Measurements from ENCODE around the gene SDC3.

The SDC3 gene

DNA sequence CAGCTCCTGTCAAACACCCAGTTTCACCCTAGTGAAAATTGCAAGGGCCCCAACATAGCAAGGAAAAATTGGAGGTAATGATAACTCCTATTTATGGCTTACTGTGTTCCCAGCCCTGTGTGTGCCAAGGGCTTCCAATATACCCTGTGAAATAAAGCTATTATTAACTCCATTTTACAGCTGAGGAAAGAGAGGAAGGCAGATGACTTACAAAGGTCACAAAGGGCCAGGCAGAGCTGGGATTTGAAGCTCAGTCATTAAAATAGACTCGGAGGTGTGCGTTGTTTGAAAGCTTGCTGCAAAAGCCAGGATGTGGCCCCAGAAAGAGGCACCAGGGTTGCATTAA lies 20.2 kb upstream of the SDC3 start:
- DNase-seq (ENCODE audit: low read depth in 2 of 2): no peak

DNA sequence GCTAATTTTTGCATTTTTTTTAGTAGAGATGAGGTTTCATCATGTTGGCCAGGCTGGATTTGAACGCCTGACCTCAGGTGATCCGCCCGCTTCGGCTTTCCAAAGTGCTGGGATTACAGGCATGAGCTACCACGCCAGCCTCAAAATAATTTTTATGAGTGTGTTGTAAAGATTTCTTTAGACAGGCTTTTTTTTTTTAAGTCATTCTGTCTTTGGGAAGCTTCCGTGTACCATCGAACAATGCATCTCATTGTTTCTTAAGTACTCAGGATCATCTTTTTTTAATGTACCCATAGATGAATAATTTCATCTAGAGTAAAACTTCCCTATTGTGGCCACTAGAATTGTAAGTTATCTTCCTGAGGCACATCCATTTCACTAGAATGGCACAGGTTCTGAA lies 19.6 kb upstream of the SDC3 start:
- no peak for DNase-seq (ENCODE audit: low read depth in 2 of 2)

DNA sequence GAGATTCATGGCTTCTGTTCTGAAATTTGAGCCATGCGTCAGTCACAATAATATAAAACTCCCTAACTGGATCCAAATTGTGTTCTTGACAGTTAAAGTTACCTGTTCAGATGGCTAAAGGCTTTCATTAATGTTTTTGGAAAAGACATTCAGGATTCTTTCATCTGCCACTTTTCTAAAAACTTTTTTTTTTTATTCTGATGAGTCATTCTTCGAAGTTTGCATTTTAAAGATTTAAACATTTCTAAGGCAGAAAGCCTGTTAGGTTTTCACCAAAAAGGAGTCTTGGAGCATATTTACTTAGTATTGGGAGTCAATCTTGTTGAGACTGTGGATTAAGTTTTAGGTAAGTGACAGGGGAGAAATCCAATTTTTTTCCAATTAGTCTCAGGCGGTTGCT lies 18.9 kb upstream of the SDC3 start:
- DNase-seq (ENCODE audit: low read depth in 2 of 2): no peak

DNA sequence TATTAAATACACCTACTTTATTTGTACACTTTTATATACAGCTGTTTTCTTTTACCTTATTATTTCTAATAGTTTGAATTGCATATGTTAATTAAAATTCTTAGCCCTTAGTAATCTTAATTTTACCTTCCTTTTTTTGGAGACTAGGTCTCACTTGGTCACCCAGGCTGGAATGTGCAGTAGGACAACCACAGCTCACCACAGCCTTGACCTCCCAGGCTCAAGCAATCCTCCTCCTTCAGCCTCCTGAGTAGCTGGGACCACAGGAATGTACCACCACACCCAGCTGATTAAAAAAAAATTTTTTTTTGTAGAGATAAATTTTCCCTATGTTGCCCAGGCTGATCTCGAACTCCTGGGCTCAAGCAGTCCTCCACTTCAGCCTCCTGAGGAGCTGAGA lies 15.0 kb upstream of the SDC3 start:
- no peak for DNase-seq (ENCODE audit: low read depth in 2 of 2)

DNA sequence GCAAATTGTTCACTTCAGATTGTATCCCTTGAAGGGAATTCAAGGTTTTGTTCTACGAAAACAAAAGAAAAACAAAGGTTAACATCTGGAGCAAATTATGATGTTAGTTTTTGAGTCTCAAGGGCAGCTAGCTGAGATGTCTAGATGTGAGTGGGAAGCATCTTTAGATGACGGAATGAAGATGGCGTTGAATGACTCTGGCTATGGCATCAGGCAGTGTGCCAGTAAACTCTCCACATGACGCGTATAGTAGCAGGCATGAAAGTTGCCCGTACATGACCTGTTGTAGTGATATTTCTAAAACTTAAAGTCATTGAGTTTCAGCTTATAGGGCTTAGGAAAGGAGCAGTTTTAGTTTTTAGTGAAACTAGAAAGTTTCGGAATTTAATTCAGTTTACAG lies 12.3 kb upstream of the SDC3 start:
- no peak for DNase-seq (ENCODE audit: low read depth in 2 of 2)

DNA sequence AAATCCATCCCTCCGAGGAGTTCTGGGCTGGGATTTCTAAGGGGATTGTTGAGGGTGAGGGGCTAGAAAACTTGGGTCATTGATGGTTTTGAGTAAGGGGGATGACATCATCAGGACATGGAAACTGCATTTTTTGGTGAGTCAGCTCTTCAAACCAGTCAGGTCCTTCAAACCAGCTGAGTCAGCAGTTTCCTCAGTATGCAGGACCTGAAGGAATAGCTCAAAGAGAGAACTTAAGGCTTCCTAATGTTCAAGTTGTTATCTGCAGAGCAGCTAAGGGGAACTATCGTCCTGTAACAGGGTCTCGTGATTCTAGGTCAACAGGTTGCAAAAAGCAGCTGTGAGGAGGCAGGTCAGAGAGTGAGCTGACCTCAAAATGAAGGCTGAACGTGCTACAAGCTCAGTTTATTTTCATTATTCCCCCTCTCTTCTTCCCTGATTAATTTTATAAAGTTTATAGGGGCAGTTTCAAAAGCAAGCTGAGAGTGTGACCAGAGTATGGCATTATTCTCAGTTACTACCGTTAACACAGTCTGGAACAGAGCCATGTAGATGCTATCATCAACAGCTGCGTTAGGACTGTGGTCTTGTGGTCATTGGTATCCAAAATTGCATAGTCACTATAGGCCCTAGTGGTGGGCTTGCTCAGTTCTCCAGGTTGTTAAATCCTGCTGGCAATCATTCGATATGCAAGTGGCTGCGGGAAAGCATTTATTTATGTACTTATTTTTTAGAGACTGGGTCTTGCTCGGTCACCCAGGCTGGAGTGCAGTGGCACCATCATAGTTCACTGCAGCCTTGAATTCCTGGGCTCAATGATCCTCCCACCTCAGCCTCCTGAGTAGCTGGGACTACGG lies 10.7 kb upstream of the SDC3 start:
- DNase-seq (ENCODE audit: low read depth in 2 of 2): no peak

DNA sequence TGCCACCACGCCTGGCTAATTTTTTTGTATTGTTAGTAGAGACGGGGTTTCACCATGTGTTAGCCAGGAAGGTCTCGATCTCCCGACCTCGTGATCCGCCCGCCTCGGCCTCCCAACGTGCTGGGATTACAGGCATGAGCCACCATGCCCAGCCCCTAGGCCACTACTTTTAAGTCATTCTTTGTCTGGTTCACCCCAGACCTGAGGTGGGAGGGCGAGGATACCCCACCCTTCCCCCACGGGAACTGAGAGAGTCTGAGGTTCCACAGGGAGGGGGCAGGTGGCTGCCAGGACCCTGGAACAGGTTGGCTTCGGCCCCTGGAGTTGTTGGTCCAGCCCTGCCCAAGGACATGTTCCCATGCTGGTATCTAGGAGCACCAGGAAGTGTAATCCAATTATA lies 7.7 kb upstream of the SDC3 start:
- no peak for DNase-seq (ENCODE audit: low read depth in 2 of 2)

DNA sequence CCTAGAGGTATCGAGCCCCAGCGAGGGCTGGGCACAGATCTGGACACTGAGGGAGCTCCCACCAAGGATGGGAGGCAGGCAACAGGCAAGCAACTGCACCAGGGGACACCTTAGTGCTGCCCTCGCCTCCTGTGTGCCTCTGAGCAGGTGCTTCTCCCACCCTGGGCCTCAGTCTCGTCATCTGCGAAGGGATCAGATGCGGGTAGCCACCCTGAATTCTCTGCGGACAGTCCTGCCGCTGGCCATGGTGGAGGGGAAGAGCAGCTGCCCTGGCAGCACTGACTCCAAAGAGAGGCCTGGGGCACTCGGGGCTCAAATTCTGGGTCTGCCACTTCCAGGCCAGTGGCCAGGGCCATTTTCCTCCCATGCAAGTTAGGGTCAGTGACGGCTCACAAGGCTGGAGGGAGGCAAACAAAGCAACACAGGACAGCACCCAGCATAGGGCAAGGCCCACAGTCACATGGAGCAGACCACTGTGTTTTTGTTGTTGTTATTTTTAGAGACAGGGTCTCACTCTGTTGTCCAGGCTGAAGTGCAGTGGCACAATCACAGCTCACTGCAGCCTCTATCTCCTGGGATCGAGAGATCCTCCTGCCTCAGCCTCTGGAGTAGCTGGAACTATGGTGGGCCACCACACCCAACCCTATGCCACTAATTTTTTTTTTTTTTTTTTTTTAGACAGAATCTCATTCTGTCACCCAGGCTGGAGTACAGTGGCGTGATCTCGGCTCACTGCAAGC lies 7.1 kb upstream of the SDC3 start:
- DNase-seq (ENCODE audit: low read depth in 2 of 2): no peak

DNA sequence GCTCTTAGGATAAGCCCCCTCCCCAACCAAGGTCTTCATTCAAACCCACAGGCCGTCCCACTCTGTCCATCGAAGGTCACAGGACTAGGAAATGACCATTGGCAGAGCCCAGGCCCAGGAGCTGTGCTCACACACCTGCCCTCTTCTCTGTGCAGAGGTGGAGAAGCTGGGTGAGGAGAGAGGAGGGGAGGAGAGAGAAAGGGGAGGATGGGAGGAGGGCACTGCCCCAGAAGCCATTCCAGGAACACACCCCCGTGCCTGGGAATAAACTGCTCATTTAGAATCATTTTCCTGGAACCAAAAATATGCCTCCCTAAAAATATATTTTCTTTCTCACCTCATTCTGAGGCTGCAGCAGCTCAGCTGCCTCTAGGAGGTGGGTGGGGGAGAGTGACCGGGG lies 6.4 kb upstream of the SDC3 start:
- no peak for DNase-seq (ENCODE audit: low read depth in 2 of 2)

DNA sequence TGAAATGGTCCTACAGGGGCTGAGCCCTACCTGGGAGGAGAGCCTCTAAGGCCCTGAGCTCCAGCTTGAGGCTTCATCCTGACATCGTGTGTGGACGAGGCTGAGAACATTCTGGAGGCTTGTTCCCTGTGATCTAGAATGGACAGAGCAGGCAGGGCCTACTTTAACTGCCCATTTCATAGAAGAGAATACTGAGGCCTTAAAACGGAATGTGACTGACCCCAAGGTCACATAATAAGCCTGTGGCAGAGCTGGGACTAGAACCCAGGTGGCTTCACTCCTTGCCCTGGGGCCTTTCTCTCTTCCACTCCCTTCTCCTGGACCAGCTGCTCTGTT lies 6.0 kb upstream of the SDC3 start:
- no peak for DNase-seq (ENCODE audit: low read depth in 2 of 2)

DNA sequence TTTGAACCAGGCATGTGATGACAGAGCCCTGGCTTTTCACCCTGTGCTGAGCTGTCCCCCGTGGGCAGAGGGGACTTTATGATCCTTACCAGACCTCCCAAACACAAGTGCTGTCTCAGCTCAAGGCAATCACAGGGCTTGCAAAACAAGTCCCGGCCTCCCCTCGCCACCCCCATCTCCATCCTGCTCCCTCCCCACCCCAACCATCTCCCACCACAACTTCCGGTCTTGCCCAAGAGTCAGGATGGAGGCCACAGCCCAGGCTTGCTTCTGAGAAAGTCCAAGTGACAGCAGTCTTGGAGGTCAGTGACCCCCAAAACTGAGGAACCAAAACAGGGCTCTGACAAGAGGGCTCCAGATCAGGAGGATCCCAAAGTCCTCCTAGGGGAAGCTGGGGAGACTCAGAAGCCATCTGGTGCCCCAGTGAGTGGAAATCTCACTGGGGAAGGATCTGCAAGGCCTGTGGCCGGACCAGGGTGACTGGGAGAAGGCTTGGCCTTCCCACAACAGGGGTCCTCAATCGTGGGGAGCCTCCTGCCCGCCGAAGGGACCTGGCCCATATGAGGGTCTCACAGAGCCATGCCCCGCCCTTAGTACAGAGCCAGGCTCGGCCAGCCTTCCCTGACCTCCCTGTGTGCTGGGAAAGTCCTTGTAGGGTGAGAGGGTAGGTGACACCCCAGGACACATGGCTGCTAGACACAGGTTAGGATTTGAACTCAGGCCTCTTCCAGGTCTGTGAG lies 4.5 kb upstream of the SDC3 start:
- DNase-seq (ENCODE audit: low read depth in 2 of 2): no peak

DNA sequence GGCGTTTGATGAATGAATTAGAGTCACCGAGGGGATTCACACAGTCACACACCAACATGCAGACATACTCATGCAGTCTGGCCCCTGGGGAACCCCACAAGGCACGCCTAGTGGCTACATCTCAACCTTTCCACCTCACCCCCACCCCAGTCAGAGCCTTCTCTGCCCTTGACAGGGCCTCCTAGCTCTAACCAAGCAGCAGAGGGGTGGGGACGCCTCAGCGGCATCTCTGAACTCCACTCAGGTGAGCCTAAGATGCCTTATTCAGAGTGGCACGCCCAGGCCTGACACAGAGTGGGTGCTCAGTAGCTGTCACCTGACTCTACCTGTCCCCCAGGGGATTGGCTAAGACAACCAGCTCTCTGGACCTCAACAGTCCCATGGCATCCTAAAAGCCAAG lies 3.7 kb upstream of the SDC3 start:
- no peak for DNase-seq (ENCODE audit: low read depth in 2 of 2)

DNA sequence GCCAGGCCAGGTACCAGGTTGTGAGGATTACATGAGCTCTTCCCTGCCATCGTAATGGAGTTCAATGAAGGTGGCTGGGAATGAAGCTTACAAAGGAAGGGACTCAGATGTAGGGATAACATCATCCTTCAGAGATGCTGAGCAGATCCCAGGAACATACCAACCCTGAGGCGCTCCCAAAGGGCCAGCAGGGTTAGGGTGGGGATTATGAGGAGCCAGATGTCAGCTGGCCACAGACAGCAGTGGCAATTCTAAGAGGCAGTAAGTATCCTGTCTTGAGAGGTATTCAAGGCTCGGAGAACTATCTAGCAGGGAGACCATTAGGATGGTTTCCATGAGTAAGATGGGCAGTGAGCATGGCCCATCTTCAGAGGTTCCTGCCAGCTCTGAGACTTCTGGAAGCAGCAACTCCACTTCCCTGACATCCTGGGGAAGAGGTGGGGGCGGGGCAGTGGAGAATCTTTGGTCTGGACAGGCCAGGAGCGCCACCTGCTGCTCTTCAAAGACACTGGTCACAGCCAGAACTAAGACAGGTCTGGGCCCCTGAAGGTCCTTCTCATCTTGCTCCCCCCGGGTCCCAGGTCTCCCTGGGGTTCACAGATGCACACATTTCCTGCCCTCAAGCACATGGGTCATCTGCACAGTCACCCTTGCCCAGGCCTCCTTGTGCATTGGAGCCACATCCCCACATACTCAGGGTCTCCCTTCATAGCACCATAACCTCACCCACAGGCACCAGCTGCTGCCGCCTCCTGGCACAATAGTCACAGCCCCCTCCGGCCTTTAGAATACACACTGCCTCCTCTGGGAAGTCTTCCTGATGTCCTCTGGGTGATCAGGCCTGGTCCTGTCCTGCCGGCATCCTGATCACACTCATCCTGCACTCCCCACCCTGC lies 2.7 kb upstream of the SDC3 start:
- DNase-seq (ENCODE audit: low read depth in 2 of 2): peak in 1 of 2 experiments; percentile 67

DNA sequence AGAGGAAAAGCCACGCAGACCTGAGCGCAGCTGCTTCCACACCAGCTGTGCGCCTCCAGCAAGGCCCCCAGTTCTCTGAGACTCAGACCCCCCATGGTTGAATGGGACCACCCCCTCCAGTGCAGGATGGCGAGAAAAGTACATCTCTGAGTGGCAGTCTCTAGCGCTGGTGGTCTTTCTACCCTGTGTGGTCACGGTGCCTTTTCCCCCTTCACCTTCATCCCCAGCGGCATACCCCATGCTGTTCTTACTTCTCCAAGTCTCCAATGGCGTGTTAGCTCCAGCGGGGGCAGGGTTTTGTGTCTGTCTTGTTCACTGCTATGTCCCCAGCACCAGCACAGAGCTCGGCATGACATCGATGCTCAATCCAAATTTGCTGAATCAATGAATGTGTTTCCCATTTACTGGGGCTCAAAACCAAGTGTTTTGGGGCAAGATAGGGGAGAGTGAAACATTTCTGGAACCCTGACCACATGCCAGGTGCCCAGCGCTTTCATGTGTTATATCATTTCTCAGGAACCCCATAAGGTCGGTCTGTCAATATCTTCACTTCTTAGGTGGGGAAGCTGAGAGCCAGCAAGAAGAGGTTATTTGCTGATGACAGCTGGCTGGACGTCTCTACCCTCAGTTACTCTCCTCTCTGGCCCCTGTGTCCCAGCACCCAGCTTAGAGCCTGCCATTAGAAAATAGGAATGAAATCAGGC lies 959 bp upstream of the SDC3 start:
- no peak for DNase-seq (ENCODE audit: low read depth in 2 of 2)

DNA sequence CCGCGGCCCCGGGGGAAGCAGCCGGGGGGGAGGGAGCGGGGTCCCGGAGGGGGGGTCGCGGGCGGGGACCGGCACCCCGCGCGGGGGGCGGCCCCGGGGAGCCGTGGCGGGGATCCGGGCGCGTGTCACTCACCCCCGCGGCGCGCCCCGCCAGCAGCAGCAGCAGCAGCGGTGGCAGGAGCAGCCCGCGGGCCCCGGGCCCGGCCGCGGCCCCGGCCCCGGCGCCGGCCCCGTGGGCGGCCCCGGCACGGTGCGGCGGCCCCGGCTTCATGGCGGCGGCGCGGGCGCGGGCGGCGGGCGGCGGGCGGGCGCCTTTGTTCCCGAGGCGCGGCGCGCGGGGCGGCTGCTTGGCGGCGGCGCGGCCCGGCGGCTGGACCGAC lies 252 bp downstream of the SDC3 start:
- no peak for DNase-seq (ENCODE audit: low read depth in 2 of 2)

DNA sequence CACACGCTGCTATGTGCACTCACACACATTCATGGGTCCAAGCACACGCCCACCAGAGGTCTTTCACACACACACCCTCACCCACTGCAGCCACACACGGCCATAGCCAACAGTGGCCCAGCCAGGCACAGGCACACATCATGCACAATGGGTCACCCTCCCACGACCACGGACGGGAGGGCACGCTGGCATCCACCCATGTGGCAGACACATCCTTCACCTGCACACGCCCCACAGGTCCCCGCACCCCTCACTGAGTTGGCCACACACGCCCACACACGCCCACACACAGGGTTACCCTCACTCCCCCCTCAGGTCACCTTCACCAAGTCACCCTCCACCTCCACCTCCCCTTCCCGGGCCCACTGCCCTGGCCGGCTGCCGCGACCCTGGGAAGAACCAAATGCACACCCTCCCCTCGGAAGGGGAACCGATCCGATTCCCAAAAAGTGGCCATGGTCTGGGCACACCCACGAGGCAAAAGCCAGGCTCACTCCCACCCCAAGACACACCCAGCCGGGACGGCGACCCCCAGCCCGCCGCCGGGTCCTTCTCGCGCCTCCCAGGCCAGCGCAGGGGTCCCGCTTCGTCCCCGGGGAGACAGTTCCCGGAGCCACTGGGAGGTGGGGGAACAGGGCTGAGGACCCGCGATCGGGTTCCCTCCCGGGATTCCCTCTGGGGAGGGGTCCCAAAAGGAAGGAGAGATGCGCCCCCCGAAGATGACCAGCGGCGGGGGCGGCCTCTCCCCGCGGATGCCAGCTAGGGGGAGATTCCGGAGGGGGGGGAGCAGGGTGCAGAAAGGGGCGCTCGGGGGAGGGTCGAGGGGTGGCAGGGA lies 860 bp downstream of the SDC3 start:
- no peak for DNase-seq (ENCODE audit: low read depth in 2 of 2)

DNA sequence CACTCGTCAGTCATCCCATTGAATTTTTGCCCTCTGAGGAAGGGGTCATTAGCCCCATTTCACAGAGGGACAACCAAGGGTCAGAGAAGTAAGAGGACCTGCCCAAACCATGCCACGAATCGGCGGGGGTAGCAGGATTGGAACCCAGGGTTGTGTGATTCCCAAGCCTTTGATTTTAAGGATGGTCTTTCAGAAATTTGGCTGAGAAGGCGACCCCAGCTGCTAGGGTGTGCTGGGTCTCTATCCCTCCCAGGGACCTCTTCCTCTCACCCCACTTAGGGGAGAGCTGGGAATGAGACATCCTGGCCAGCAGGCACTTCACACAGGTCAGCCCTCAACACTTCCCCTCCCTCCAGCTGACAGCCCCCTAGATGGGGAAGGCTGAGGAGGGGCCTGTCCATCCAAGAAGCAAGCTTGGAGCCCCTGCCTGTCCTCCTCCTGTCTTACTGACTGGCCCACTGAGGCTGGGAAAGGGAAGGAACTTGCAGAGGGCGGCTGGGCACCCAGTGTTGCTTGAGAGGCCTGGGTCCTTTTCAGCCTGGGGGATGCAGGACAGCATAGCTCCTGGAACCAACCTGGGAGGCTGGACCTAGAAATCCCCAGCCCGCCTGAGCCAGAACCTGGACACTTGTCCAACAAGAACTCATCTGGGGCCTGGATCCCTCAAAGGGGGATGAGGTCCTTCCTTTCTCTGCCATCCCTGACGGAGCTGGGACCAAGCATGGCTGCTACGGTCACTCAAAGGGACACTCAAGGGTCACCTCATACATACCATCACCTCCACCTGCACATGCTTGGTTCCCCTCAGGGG lies 1.7 kb downstream of the SDC3 start:
- no peak for DNase-seq (ENCODE audit: low read depth in 2 of 2)

DNA sequence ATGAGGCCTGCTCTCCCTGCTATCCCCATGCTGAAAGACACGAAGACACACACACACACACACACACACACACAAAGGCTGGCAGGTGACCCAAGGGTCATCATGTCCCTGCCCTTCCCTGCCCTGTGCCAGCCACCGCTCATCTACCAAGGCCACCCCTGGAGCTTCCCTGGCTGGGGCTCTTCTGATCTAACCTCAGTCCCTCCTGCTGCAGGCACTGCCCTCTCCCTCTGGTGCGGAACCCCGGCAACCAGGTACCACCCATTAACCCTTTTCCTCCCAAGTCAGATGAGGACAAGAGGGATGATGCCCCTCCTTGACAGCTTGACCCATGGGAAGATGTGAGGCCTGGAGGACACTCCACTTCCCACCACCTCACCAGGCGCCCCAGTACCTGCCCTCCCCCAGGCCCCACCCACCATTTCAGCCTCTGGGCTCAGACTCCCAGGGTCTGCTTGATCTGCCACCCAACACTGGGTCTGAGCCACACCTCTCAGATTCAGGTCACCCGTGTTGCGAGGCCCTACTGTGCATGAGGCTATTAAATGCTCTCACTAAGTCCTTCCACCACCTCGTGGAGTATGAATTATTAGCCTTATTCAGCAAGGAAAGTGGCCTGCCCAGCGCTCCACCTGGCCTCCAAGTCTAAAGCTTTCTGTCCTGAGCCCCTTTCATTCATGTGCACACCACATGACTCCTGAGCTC lies 2.5 kb downstream of the SDC3 start:
- no peak for DNase-seq (ENCODE audit: low read depth in 2 of 2)

DNA sequence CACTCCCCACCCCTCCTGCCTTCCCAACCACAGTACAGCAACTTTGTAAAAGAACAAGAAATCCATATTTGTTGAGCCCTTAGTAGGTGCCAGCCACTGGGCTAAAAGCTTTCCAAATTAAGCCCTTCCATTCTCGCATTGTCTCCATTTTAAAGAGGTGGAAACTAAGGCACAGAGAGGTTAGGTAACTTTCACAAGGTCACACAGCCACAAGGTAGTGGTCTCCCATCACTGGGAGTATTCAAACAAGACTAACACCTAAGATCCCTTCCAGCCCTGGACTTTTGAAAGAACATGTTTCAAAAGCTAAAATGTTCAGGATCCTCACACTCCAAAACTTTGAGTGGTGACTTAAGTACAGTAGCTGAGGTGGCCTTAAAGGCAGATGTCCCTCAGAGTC lies 3.2 kb downstream of the SDC3 start:
- no peak for DNase-seq (ENCODE audit: low read depth in 2 of 2)

All from stimulated activated CD4-positive, alpha-beta T cell treated with anti-CD3 and anti-CD28 coated beads, Interleukin-12 subunit alpha, Interleukin-12 subunit beta, amount 100 ng/mL, for 24 hours (primary cell).